ENCODE measurements around the gene PSME1. TPM values are rescaled to one million over a fixed set of nuclear protein-coding genes. Genes with fewer than 3 reads are reported as not detected.

PSME1 gene
- total RNA-seq, 6 experiments from 2014 or later: 81.7 to 119 (median 107) TPM

GRCh38 chr14:24092110-24092504 is 43.9 kb upstream of the PSME1 start:
- no peak overlapping the region for H3K4me3 ChIP-seq
- H3K27me3 ChIP-seq: no peaks in the 10 kb centered on the region
- intact Hi-C loops (cut with DNase I): loop anchor here (5.0 to 10.0 kb wide), 2 partner anchors 35 to 63 kb away; no protein-coding TSS in a partner anchor
- peaks cover 0 to 37% (median 16%) of the 10 kb centered on the region in 4 donors for H3K4me1 ChIP-seq
- ATAC-seq: no peak
- H3K36me3 ChIP-seq: peaks cover 0 to 10% (median 0%) of the 10 kb centered on the region in 4 donors
- DNase-seq: no peak
- TF ChIP-seq POLR2A (IDR thresholded peaks at IDR 0.05): no peak
- TF ChIP-seq, protein P1, sequence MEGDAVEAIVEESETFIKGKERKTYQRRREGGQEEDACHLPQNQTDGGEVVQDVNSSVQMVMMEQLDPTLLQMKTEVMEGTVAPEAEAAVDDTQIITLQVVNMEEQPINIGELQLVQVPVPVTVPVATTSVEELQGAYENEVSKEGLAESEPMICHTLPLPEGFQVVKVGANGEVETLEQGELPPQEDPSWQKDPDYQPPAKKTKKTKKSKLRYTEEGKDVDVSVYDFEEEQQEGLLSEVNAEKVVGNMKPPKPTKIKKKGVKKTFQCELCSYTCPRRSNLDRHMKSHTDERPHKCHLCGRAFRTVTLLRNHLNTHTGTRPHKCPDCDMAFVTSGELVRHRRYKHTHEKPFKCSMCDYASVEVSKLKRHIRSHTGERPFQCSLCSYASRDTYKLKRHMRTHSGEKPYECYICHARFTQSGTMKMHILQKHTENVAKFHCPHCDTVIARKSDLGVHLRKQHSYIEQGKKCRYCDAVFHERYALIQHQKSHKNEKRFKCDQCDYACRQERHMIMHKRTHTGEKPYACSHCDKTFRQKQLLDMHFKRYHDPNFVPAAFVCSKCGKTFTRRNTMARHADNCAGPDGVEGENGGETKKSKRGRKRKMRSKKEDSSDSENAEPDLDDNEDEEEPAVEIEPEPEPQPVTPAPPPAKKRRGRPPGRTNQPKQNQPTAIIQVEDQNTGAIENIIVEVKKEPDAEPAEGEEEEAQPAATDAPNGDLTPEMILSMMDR (IDR thresholded peaks at IDR 0.05): no peak
- H3K9me3 ChIP-seq: no peaks in the 10 kb centered on the region
- no peak overlapping the region for H3K27ac ChIP-seq

DNA sequence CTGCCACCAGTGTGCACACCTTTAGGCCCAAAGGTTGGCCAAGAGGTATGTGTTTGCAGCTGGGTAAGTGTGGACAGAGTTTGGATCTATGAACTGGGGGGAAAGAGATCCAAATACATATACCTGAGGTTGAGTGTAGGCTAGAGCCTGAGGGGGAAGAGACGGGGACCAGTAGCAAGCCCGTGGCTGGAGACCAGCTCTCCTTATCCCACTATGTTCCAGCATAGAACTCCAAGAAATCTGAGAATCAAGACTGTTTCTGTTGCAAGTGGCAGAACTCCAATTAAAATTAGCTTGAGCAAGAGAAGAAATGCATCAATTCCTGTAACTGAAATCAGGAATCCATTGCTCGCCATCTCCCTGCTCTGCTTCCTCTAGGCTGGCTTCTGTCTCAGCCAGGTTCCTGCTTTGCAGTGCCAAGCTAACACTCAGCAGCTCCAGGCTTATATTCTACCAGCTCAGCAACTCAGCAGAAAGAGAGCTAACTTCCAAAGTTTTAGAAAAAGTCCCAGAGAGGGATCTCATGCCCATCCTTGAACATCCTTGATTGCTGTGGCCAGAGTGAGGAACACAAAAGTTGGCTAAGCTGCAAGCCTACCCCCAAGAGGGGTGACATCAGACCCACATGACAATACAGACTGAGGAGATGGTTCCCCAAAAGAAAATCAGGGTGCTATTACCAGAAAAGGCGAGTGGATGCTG is 43.3 kb upstream of the PSME1 start:
- no peak overlapping the region for H3K4me3 ChIP-seq
- ATAC-seq (no peak), DNase-seq (no peak)
- H3K4me1 ChIP-seq: peaks cover 0 to 43% (median 18%) of the 10 kb centered on the region in 4 donors
- H3K36me3 ChIP-seq: peaks cover 0 to 12% (median 0%) of the 10 kb centered on the region in 4 donors
- no peak for TF ChIP-seq POLR2A (IDR thresholded peaks at IDR 0.05)
- TF ChIP-seq, protein P1 (IDR thresholded peaks at IDR 0.05): no peak
- H3K27me3 ChIP-seq: no peaks in the 10 kb centered on the region
- H3K9me3 ChIP-seq: no peaks in the 10 kb centered on the region
- H3K27ac ChIP-seq: peak overlapping the region in 2 of 3 donors; percentile 94 to 97
- intact Hi-C loops (cut with DNase I): loop anchor here (5.0 to 10.0 kb wide), 2 partner anchors 35 to 62 kb away; no protein-coding TSS in a partner anchor
- WGBS (ENCODE audit: insufficient coverage, low coverage, low lambda C conversion rate, missing lambda C conversion rate): 70% methylated on average over 4 of the region's 4 CpGs

DNA sequence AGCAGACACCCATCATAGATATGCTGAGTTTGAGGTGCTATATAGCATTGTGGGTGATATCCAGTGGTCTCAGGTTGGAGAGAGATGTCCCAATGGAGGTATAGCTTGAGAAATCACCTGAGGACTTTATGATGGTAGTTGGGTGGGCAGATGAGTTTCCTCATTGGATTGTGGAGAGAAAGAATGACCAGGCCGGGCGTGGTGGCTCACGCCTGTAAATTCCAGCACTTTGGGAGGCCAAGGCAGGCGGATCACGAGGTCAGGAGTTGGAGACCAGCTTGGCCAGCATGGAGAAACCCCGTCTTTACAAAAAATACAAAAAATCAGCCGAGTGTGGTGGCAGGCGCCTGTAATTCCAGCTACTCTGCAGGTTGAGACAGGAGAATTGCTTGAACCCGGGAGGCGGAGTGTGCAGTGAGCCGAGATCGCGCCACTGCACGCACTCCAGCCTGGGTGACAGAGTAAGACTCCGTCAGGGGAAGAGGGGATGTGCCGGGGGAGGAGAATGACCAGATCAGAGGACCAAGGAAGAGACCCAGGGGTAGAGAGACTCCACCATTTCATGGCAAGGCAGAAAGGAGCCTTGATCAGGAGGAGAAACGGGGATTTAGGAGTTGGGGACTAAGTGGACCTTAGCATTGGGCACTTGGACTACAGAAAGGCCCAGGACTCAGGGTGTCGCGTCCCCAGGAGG is 42.6 kb upstream of the PSME1 start:
- H3K9me3 ChIP-seq: no peaks in the 10 kb centered on the region
- ATAC-seq (no peak), DNase-seq (no peak)
- H3K4me3 ChIP-seq: peak overlapping the region in 2 of 3 donors; percentile 90 to 98
- WGBS (ENCODE audit: insufficient coverage, low coverage, low lambda C conversion rate, missing lambda C conversion rate): 77% methylated on average over 11 of the region's 19 CpGs
- peaks cover 0 to 19% (median 3%) of the 10 kb centered on the region in 4 donors for H3K36me3 ChIP-seq
- TF ChIP-seq, protein P1 (IDR thresholded peaks at IDR 0.05): no peak
- TF ChIP-seq POLR2A (IDR thresholded peaks at IDR 0.05): no peak
- H3K27me3 ChIP-seq: no peaks in the 10 kb centered on the region
- H3K27ac ChIP-seq: peak overlapping the region; percentile 89 to 97 (median 94)
- intact Hi-C loops (cut with DNase I): loop anchor here (5.0 to 10.0 kb wide), 2 partner anchors 36 to 61 kb away; no protein-coding TSS in a partner anchor
- H3K4me1 ChIP-seq: peaks cover 0 to 49% (median 22%) of the 10 kb centered on the region in 4 donors

DNA sequence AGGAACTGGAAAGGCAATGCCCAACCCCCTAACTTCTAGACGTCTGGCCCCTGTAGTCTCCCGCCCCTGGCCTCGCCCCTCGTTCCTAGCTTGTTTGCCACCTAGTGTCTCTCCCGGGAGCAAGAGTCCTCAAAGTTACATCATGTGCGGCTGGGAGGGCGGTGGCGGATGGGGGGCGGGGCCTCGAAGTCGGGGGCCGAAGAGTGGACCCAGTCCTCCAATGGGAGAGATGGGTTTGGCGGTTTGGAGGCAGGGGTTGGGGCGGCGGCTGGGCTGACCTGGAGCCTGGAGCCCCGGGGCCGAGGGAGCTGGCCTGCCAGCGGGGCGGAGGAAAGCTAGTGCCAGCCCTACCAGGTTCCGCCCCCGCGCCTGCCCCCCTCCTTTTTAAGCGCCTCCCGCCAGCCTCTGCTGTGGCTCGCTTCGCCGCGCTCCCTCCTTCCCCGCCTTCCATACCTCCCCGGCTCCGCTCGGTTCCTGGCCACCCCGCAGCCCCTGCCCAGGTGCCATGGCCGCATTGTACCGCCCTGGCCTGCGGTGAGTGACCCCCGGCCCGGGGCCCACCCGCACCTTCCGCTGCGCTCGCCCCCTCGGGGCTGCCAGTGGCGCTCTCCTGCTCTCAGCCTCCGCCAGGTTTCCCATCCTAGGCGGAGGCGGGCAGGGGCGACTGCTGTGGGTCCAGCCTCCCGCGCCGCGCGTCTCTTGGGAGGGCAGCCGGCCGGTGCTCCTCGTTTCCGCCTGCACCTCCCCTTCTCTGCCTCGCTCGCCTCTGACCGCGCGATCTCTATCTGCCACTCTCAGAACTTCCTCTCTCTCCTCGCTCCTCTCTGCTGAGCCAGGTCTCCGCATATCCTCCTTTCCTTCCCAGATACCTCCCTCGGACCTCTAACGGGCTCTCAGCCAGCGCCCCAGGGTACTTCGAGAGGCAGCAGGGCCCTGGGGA is 41.8 kb upstream of the PSME1 start, which contains the start of gene PCK2:
TSS of gene PCK2 (plus strand) at position 411 of the 940 bp plus-strand sequence. CDS start at position 506, 95 bp downstream.
- WGBS (ENCODE audit: insufficient coverage, low coverage, low lambda C conversion rate, missing lambda C conversion rate): under 1% methylated on average over 34 of the region's 68 CpGs
- H3K27me3 ChIP-seq: no peaks in the 10 kb centered on the region
- peaks cover 0 to 27% (median 3%) of the 10 kb centered on the region in 4 donors for H3K36me3 ChIP-seq
- H3K4me1 ChIP-seq: peaks cover 0 to 58% (median 26%) of the 10 kb centered on the region in 4 donors
- peak; percentile 98 to 99 (median 99) for DNase-seq
- peak; percentile 97 for TF ChIP-seq POLR2A (IDR thresholded peaks at IDR 0.05)
- TF ChIP-seq, protein P1 (IDR thresholded peaks at IDR 0.05): no peak
- peak within 1 kb of the TSS; percentile 77 to 98 (median 90) for H3K4me3 ChIP-seq
- H3K27ac ChIP-seq: peak within 1 kb of the TSS; percentile 89 to 97 (median 94)
- no peaks in the 10 kb centered on the region for H3K9me3 ChIP-seq
- intact Hi-C loops (cut with DNase I): loop anchor here (5.0 to 10.0 kb wide), 2 partner anchors 37 to 61 kb away; no protein-coding TSS in a partner anchor
- ATAC-seq: peak; percentile 83 to 93 (median 86)
